Brain pericyte (primary cell): ENCODE results near the gene NMNAT3.
"Not testable (repeated sequence)": the region's sequence is repeated elsewhere in the genome, so short reads cannot be mapped to it uniquely, and the experiment has no call there.

Experiments
- DNase-seq: peaks from one replicate; pipeline ENCODE4 v3.0.0-alpha.2; 2012; ENCODE audit warnings: low read depth, low spot score

NMNAT3 gene

DNA sequence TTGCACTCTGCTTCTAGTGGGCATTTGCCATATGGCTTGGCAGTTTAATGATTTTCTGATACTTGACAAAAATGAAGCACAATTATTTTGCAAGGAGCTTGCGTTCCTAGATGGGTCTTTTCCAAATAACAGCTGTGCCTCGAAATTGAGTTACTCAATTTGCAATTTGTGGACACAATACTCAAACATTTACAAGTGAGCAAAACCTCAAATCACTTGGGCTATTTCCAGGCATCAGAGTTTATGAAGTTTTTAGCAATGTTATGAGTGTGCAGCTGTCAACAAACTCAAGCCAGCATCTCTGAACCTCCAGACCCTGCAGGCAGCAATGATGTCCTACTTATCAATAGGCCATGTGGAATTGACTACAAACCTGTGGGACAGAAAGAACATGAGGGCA, 41.3 kb downstream of the NMNAT3 start:
- DNase-seq, result no peak

GRCh38 chr3:139634111-139634635, 43.6 kb downstream of the NMNAT3 start:
- no peak for DNase-seq

- no peak for DNase-seq
Measured at GRCh38 chr3:139633511-139633910, 44.3 kb downstream of the NMNAT3 start.

- no peak for DNase-seq
Measured at GRCh38 chr3:139630542-139630941, 47.2 kb downstream of the NMNAT3 start.

DNA sequence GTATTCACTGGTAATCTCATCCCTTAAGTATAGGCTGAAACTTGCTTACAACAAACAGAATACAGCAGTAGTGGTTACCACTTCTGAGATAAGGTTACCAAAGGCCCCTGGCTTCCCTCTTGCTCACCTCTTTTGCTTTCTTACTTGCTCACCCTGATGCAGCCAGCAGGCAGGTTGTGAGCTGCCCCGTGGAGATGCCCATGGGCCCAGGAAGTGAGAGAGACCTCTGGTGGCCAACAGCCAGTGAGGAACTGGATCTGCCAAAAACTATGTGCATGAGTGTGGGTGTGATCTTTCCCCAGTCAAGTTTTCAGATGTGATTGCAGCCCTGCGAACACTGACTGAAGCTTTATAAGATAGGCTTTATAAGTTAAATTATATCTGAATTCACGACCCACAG, 48.7 kb downstream of the NMNAT3 start:
- DNase-seq, result no peak

GRCh38 chr3:139627759-139628158, 50.0 kb downstream of the NMNAT3 start:
- no peak for DNase-seq

GRCh38 chr3:139620438-139620837, 57.3 kb downstream of the NMNAT3 start:
- no peak for DNase-seq

GRCh38 chr3:139619484-139619883, 58.3 kb downstream of the NMNAT3 start:
- no peak for DNase-seq

DNA sequence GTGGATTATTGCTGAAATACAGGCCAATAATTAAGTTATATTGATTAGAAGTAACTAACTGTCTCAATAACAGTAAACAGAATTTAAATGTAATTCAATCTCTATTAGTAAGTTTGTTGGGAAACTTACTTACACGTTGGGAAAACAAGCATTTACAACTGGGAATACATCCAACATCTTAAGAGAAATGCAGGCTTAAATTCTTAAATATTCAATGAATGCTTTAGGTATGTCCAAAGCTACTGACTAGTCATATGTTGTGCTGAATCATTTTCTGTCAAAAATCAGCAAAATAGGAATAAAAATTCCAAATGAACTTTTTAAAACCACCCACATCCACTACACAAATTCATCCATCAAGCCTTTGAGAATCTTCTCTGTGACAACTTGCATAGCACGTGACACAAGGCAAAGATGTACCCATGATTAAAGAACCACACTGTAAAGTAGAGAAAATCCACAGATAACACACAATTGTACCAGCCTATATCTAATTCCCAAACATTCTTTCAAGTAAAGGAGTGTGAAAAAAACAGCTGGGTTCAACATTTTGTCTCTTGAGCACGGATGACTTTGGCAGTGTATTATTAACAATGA, 60.0 kb downstream of the NMNAT3 start:
- no peak for DNase-seq

DNA sequence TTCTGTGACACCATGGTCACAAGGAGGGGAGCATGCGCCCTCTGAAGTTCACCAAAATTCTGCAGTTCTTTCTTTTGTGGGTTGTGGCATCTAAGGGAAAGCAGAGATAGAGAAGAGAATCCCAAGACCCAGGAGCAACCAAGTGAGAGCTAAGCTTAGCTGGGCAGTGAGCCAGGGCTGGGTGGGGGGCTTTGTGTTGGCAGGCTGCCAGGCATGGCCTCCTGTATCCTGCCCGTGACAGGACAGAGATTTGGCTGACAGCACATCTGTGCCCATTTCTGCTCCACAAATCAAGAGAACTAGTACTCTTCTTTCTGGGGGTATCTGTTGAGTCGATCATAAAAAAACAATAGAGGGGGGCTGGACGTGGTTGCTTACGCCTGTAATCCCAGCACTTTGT, 66.2 kb downstream of the NMNAT3 start:
- no peak for DNase-seq

- DNase-seq, result no peak
Measured at GRCh38 chr3:139610886-139611285, 66.9 kb downstream of the NMNAT3 start.

DNA sequence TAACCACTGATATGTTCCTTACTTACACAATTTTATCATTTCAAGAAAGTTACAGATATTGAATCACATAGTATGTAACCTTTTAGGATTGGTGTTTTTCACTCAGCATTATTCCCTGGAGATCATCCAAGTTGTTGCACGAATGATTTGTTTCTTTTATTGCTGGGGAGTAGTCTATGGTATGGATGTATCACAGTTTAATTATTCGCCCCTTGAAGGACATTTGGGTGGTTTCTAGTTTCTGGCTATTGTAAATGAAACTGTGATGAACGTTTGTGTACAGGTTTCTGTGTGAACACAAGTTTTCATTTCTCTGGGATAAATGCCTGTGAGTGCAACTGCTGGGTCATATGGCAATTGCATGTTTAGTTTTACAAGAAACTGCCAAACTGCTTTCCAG, 68.8 kb downstream of the NMNAT3 start:
- no peak for DNase-seq

DNA sequence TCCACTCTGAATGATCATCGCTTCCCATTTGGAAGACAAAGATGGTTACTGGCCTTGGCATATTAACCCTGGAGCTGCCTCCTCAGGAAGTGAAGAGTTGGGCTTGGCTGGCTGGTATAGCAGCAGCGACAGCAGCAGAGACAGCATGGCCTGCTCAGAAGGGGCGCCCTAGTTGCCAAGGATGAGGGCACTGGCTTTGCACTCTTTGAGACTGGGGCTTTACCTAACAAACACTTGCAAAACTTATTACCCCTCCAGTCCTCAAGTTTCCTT, 69.7 kb downstream of the NMNAT3 start:
- no peak for DNase-seq

GRCh38 chr3:139607257-139608107, 70.3 kb downstream of the NMNAT3 start:
- DNase-seq, result no peak

GRCh38 chr3:139602003-139602402, 75.8 kb downstream of the NMNAT3 start:
- DNase-seq, result no peak

DNA sequence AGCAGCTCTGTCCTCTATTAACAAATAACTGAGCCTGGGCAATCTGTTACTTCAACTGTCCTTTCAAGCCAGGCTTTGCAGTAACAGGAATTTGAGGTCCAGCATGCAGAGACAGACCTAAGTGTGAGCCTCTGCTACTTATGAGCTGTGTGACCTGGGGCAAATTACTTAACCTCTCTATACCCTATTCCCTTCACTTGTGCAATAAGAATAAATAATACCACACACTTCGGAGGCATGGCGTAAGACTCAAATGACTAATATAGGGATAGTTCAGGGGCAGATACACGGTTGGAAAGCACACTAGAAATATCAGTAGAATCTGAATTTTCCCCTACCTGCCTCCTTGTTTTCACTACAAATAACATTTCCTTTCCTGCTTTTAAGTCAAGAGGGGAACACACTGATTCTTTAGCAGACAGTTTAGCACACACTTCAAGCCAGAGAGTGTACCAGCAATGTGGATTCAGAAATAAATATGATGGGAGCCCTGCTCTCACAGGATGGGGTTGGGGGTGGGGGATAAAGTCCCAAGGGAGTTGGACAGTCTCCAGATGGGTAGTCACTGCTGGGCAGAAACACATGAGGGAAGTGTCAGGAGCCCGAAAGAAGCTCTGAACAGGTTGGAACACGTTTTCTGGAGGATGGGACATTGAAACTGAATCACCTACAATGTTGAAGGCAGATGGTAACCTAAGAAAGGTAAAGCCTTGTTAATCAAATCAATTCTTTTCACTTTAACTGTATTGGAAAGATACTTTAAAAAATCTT, 76.4 kb downstream of the NMNAT3 start:
- no peak for DNase-seq

GRCh38 chr3:139597947-139598346, 79.8 kb downstream of the NMNAT3 start:
- no peak for DNase-seq

GRCh38 chr3:139591186-139591585, 86.6 kb downstream of the NMNAT3 start:
- not testable (repeated sequence) for DNase-seq

DNA sequence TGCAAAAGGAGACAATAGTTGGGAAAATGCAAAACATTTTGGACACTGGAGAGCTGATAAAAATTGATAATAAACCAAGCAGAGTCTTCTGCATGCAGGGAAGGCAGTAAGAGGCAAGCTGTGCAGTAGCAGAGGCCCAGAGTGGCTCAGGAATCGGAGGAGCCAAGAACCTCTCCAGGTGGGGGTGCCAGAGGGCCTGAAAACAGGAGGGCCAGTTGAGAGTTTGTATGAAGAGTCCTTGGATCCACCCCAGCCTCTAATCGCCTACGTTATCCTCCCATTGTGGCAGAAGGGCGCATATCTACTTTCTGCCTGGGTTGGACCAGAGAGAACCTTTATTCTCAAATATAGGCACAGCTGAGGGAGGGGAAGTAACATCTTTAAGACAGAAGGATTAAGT, 89.3 kb downstream of the NMNAT3 start:
- DNase-seq, result no peak

- DNase-seq, result no peak
Measured at GRCh38 chr3:139587797-139588196, 90.0 kb downstream of the NMNAT3 start.

DNA sequence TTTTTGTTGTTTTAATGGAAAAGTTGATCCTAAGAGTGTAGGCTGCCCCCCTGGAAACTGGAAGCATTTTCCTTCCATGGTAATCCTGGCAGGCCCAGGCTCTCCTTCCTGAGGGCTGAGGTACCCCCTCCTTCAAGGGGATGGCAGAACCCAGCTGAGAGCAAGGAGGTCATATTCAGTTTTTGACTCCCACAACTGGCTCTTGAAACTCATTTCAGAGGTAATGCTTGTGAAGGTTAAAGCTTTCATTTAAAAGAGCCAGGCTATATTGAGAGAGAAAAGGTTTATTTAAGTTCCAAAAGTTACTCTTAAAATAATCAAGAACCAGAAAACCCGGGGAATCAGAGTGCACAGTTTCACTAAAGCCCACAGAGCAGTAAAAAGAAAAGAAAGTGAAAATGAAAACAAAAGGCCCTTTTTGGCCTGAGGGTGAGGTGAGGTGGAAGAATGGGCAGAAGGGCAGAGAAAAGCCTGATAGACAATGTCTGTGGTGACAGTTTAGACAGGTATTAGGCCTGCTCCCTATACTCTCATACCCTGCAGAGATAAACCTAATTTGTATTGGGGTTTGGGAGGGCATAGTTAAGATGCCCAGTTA, 91.3 kb downstream of the NMNAT3 start:
- DNase-seq, result no peak

DNA sequence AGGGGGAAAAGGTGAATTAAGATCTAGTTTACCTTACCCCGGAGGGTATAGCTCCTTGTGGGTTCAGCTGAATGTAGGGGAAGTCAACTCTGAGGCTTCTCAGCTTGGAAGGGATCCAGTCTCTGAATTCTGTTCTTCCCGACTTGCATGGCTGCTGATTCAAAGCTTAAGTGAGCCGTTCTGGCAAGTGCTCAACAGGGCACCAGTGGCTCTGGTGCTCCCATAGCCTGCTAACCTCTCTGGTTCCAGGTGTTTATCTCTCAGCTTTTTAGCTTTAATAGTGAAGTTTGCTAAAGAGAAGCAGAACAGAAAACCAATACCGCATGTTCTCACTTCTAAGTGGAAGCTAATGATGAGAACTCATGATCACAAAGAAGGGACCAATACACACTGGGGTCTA, 92.0 kb downstream of the NMNAT3 start:
- no peak for DNase-seq
